ENCODE results near the gene CC2D1A.

CC2D1A gene

DNA sequence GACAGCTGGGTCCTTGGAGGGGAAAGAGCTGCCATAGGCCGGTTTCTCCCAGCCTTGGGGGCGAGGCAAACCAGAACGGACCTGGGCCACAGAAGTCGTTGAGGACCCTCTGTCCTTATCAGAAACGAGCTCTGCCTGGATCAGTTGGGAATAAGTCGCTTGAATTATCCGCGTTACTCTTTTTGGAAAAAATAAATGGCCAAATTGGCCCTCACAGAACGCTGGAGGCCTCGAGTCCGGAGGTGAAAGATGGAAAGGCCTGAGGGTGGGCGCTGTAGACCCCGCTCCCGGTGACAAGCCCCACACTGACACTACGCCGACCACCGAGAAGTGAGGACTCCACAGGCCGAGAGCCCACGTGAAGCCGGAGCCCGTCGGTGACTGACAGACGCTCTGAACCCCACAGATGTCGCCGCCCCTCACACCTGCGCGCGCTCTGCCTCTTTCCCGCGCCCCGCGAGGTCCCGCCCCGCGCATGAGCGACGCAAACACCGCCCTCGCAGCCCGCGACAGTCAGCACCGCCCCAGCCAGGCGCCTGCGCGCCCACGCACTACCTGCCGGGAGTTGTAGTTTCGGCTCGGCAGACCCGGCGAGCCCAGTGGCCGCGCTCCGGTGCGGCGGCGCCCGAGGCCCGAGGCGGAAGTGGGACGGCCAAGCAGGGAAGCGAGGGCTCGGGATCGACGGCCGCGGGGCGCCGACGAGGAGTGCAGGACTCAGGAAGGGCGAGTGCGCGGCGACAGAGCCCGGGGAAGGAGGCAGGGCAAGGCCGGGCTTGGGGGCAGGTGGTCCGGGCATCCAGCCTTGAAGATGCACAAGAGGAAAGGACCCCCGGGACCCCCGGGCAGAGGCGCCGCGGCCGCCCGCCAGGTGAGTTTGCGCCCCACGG is at the start of gene CC2D1A, which contains the start of gene BRME1:
Gene CC2D1A, plus strand, starts transcription at position 568 of the 887 bp plus-strand sequence. Its CDS starts 241 bp downstream, at position 809.
Gene BRME1, minus strand, starts transcription at position 484 of the 887 bp plus-strand sequence. CDS start 1,225 bp downstream, outside the sequence.
- TF ChIP-seq, protein P1, sequence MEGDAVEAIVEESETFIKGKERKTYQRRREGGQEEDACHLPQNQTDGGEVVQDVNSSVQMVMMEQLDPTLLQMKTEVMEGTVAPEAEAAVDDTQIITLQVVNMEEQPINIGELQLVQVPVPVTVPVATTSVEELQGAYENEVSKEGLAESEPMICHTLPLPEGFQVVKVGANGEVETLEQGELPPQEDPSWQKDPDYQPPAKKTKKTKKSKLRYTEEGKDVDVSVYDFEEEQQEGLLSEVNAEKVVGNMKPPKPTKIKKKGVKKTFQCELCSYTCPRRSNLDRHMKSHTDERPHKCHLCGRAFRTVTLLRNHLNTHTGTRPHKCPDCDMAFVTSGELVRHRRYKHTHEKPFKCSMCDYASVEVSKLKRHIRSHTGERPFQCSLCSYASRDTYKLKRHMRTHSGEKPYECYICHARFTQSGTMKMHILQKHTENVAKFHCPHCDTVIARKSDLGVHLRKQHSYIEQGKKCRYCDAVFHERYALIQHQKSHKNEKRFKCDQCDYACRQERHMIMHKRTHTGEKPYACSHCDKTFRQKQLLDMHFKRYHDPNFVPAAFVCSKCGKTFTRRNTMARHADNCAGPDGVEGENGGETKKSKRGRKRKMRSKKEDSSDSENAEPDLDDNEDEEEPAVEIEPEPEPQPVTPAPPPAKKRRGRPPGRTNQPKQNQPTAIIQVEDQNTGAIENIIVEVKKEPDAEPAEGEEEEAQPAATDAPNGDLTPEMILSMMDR (IDR thresholded peaks at IDR 0.05; ENCODE audit: control insufficient read depth, insufficient read depth, low read depth, low read length, missing control alignments), result no peak
- DNase-seq (ENCODE audit: low read depth), result peak; percentile 21
- peak within 1 kb of the TSS; percentile 76 for H3K4me3 ChIP-seq (ENCODE audit: control insufficient read depth, low read depth, low read length)

DNA sequence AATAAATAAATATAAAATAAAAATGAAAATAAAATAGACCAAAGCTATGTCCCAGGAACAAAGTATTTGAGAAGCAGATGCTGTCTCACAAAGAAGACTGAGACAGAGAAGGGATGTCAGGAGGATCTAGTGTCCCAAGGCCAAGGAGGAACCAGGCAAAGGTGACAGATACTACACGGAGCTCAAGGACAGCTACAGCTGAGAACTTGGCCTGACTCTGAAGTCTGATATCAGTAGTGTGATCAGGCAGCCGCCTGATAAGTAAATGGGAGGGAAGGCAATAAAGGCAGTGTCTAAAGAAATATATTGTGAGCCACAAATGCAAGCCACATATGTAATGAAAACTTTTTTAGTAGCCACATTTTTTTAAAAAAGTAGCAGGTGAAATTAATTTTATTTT is 49.5 kb upstream of the CC2D1A start:
- TF ChIP-seq, protein P1 (IDR thresholded peaks at IDR 0.05; ENCODE audit: control insufficient read depth, insufficient read depth, low read depth, low read length, missing control alignments), result no peak
- H3K4me3 ChIP-seq (ENCODE audit: control insufficient read depth, low read depth, low read length), result no peak overlapping the region
- DNase-seq (ENCODE audit: low read depth), result no peak

DNA sequence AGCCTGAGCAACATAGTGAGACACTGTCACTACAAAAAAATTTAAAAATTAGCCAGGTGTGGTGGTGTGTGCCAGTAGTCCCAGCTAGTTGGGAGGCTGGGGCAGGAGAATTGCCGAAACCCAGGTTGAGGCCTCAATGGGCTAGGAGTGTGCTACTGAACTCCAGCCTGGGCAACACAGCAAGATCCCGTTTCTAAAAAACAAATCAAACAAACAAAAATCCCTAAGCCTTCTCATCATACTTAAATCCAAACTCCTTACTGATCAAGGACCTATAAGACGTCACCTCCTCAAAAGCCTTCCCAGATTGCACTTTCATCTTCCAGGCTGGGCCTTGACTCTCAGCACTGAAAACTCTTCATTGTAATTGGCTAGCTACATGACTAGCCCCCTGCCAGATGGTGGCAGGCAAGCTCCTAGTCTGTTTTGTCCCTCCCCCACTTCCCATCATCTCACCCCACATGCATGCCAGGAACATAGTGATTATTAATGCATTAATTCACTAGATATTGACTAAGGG is 46.6 kb upstream of the CC2D1A start:
- DNase-seq (ENCODE audit: low read depth), result no peak
- H3K4me3 ChIP-seq (ENCODE audit: control insufficient read depth, low read depth, low read length), result no peak overlapping the region
- TF ChIP-seq, protein P1 (IDR thresholded peaks at IDR 0.05; ENCODE audit: control insufficient read depth, insufficient read depth, low read depth, low read length, missing control alignments), result no peak

DNA sequence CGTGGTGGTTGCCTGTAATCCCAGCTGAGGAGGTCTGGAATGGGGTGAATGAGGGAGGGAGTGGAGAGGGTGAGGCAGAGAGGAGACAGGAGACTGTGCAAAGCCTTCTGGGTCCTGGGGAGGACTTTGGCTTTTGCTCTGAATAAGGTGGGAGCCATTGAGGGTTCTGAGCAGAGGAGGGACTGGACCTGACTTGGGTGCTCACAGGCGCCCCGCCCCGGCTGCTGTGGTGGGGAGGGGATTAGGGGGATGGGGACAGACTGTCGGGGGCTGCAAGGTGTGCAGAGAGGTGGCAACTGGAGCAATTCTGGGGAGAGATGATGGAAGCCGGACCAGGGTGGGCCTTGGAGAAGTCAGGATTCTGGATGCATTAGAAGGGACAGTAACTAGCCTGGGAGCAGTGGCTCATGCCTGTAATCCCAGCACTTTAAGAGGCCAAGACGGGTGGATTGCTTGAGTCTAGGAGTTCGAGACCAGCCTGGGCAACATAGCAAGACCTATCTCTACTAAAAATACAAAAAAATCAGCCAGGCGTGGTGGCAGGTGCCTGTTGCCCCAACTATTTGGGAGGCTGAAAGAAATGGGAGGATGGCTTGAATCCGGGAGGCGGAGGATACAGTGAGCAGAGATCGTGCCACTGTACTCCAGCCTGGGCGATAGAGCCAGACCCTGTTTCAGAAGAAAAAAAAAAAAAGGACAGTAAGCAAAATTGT is 45.2 kb upstream of the CC2D1A start:
- TF ChIP-seq, protein P1 (IDR thresholded peaks at IDR 0.05; ENCODE audit: control insufficient read depth, insufficient read depth, low read depth, low read length, missing control alignments), result no peak
- no peak overlapping the region for H3K4me3 ChIP-seq (ENCODE audit: control insufficient read depth, low read depth, low read length)
- DNase-seq (ENCODE audit: low read depth), result no peak

DNA sequence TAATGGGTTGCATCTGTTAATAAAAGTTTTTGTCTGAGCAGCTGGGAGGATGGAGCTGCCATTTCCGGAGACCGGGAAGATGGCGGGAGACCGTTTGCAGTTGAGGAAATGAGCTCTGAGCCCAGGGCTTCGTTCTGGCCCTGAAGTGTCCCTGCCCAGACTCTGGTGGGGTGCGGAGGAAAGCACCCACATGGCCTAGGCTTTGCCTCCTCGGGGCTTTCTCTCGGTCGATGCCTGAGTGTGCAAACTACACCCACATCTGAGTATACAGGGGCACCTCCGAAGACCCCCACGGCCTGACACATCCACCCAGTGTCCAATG is 44.6 kb upstream of the CC2D1A start:
- no peak for DNase-seq (ENCODE audit: low read depth)
- H3K4me3 ChIP-seq (ENCODE audit: control insufficient read depth, low read depth, low read length), result peak overlapping the region; percentile 46
- TF ChIP-seq, protein P1 (IDR thresholded peaks at IDR 0.05; ENCODE audit: control insufficient read depth, insufficient read depth, low read depth, low read length, missing control alignments), result no peak

DNA sequence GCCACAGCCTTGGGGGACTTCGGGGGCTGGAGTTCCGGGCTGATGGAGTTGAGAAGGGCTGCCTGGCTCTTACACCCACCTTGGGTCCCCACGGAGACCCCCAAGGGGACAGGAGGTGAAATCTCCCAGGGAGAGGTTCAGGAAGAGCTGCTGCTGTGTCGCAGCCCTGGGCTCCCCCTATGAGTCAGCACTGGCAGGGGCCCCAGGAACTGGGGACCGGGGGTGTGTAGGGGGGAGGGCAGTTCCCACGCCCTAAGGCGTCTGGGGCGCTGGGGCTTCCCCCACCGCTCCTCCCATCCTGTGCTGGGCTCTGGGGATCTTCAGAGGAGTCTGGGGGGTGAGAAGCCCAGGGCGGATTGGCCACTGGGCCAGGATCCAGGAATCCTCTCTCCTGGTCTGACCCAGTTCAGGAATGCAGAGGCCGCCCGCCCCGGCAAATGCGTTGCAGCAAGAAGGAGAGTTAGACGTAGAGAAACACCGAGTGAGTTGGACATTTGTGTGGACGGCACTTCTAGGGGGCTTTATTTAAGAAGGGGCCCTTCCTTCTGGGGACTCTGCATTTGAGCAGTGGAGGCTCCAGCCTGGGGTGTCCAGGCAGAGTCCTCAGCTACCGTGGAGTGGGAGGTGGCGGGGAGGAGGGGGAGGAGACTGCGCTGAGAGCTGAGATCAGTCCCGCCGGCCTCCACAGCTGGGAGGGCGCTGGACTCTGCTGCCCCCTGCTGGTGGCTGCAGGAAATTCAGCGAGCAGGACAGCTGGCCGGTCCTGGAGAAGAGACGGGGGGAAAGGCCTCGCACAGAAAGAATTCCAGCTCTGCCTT is 44.1 kb upstream of the CC2D1A start:
- H3K4me3 ChIP-seq (ENCODE audit: control insufficient read depth, low read depth, low read length), result peak overlapping the region; percentile 46
- TF ChIP-seq, protein P1 (IDR thresholded peaks at IDR 0.05; ENCODE audit: control insufficient read depth, insufficient read depth, low read depth, low read length, missing control alignments), result peak; percentile 92
- DNase-seq (ENCODE audit: low read depth), result no peak

Data from AG09309 (cell line).